Fibroblast of upper back skin (primary cell): ENCODE data around the gene CD86.

Source experiments
- DNase-seq: peaks from one replicate; pipeline ENCODE4 v3.0.0-alpha.2; 2013

The CD86 gene

GRCh38 chr3:122169911-122170310 is 114.7 kb downstream of the CD86 start:
- DNase-seq: no peak
